Measurements from ENCODE around the gene TIMP2.

DNA sequence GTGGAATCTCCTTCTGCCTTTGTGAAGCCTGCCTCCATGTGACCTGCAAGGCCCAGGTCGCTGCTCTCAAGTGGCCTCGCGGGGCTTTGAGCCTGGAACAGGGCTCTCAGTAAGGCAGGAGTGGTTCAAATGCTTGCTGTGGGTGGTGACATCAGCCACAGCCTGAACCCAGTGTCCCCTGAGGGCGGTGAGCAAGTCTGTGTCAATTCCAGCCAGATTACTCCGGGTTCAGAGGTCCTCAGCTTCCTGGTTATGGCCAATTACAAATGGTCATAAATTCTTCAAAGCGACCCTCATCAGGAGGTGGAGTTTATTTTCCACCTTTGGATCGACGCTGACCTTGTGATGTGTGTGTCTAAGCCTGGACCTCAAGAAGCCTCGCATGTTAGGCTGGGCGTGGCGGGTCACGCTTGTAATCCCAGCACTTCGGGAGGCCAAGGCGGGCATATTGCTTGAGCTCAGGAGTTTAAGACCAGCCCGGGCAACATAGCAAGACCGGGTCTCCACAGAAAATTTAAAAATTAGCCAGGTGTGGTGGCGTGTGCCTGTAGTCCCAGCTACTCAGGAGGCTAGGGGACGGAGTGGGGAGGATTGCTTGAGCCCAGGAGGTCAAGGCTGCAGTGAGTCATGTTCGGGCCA is 37.3 kb upstream of the TIMP2 start:
- TF ChIP-seq, protein P1, sequence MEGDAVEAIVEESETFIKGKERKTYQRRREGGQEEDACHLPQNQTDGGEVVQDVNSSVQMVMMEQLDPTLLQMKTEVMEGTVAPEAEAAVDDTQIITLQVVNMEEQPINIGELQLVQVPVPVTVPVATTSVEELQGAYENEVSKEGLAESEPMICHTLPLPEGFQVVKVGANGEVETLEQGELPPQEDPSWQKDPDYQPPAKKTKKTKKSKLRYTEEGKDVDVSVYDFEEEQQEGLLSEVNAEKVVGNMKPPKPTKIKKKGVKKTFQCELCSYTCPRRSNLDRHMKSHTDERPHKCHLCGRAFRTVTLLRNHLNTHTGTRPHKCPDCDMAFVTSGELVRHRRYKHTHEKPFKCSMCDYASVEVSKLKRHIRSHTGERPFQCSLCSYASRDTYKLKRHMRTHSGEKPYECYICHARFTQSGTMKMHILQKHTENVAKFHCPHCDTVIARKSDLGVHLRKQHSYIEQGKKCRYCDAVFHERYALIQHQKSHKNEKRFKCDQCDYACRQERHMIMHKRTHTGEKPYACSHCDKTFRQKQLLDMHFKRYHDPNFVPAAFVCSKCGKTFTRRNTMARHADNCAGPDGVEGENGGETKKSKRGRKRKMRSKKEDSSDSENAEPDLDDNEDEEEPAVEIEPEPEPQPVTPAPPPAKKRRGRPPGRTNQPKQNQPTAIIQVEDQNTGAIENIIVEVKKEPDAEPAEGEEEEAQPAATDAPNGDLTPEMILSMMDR (conservative IDR thresholded peaks at IDR 0.05; ENCODE audit: low read depth, low read length) = no peak
- TF ChIP-seq RAD21 (IDR thresholded peaks at IDR 0.05; ENCODE audit: low read length) (no peak), SMC3 (IDR thresholded peaks at IDR 0.05; ENCODE audit: low read depth, low read length) (no peak), MXI1 (IDR thresholded peaks at IDR 0.05; ENCODE audit: borderline replicate concordance, low read depth, low read length) (no peak), CEBPB (IDR thresholded peaks at IDR 0.05; ENCODE audit: low read depth, low read length) (no peak)
